Measurements from ENCODE around the gene PCSK6.
"Not testable (repeated sequence)": the region's sequence is repeated elsewhere in the genome, so short reads cannot be mapped to it uniquely, and the experiment has no call there.

Gene PCSK6

DNA sequence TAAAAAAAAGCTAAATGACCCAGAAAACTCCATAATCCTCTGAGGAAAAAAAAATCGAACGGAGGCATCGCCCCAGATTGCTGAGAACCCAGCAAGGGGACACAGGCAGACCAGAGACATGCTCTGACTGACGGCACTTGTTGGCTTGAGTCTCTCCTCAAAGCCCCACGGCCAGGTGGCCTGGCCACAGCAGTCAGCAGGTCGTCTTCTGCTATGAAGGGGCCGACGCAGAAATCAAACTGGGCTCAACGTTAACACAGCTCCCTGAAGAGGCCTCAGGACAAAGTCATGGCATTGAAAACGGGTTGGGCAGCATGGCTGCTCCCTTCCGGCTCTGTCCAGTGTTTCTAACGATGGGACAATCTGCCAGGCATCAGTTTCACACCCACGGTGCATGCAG, 17.5 kb downstream of the PCSK6 start:
- H3K27me3 ChIP-seq (ENCODE audit: control insufficient read depth, insufficient read depth, low read length) = no peaks in the 10 kb centered on the region
- H3K27ac ChIP-seq (ENCODE audit: low read length) = no peak overlapping the region
- H3K36me3 ChIP-seq (ENCODE audit: control insufficient read depth, insufficient read depth, low read length) = no peaks in the 10 kb centered on the region
- WGBS (ENCODE audit: insufficient coverage, insufficient read length) = no CpG with 5 or more reads among the region's 13 CpGs
- no peak for DNase-seq (ENCODE audit: low read depth, low spot score)
- H3K4me1 ChIP-seq (ENCODE audit: control insufficient read depth, insufficient read depth, low read length) = no peaks in the 10 kb centered on the region
- no peak overlapping the region for H3K4me3 ChIP-seq (ENCODE audit: low read length)
- H3K9me3 ChIP-seq (ENCODE audit: control insufficient read depth, insufficient read depth, low read length) = no peaks in the 10 kb centered on the region

DNA sequence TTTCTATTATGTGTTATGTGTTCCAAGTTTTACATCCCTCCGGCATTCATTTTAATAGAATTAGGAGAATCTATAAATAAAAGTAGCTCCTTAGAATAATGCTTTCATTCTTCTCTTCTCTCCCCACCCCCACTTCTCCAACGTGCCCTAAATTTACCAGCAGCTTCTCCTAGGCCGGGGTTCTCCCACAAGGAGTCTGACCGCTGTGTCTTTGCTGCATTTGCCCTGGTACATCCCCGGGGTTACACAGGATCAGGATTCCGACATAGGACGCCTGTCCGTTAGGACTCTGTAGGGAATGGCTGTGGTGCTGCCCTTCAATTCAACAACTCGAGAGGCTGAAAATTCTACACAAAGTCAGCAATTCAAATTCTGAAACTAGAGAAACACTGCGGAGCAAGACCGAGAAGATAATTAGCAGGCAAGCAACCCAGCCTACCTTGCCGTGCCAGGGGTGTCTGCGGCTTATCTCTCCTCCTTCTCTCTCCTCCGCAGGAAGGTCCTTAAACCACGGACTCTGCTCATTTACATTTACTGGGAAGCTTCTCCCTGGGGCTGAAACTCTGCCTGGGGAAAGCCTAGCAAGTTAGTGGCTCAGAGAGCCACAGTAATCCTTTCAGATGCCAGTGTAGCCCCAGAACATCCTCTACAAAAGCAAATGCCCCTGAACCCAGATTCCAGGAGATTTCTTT, 18.8 kb downstream of the PCSK6 start:
- Histone ChIP-seq H3K4me3 (ENCODE audit: low read length) (no peak overlapping the region), H3K27me3 (ENCODE audit: control insufficient read depth, insufficient read depth, low read length) (no peaks in the 10 kb centered on the region), H3K9me3 (ENCODE audit: control insufficient read depth, insufficient read depth, low read length) (no peaks in the 10 kb centered on the region), H3K27ac (ENCODE audit: low read length) (no peak overlapping the region), H3K4me1 (ENCODE audit: control insufficient read depth, insufficient read depth, low read length) (no peaks in the 10 kb centered on the region), H3K36me3 (ENCODE audit: control insufficient read depth, insufficient read depth, low read length) (no peaks in the 10 kb centered on the region)
- DNase-seq (ENCODE audit: low read depth, low spot score) = no peak
- WGBS (ENCODE audit: insufficient coverage, insufficient read length) = no CpG with 5 or more reads among the region's 15 CpGs

DNA sequence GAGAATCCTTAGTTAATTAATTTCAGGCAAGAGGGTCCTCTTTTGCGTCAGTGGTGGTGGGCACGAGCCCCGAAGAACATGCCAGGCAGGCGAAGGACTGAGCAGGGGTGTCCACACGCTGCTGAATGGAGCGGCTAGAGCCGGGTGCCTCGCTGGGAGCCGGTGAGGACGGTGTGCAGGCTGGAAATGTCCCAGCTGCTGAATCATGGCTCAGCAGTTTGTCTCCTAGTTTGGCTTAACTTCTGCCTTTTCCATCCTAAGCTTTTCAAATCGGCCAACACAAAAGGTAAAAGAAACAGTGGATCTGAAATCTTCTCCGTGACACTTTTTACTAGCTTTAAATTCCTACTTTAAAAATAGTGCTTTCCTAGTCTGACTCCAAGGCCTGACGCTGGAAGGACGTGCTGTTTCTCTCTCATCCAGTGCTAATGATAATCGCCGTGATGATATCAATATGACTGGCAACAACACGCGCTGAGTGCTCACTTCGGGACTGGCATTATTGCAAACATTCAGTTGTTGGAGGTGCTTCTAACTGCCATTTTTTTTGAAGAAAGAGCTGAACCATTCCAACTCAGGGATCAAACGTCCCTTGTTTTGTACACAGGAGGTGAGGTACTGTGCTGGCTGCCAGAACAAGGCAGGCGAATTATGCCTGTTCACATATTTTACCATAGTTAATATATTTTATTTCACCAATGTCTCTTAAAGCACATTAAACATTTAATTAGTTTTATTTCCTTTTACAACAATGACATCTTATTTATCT, 19.8 kb downstream of the PCSK6 start:
- Histone ChIP-seq H3K9me3 (ENCODE audit: control insufficient read depth, insufficient read depth, low read length) (no peaks in the 10 kb centered on the region), H3K27ac (ENCODE audit: low read length) (no peak overlapping the region), H3K4me1 (ENCODE audit: control insufficient read depth, insufficient read depth, low read length) (no peaks in the 10 kb centered on the region), H3K27me3 (ENCODE audit: control insufficient read depth, insufficient read depth, low read length) (no peaks in the 10 kb centered on the region), H3K36me3 (ENCODE audit: control insufficient read depth, insufficient read depth, low read length) (no peaks in the 10 kb centered on the region), H3K4me3 (ENCODE audit: low read length) (no peak overlapping the region)
- WGBS (ENCODE audit: insufficient coverage, insufficient read length) = no CpG with 5 or more reads among the region's 21 CpGs
- no peak for DNase-seq (ENCODE audit: low read depth, low spot score)

DNA sequence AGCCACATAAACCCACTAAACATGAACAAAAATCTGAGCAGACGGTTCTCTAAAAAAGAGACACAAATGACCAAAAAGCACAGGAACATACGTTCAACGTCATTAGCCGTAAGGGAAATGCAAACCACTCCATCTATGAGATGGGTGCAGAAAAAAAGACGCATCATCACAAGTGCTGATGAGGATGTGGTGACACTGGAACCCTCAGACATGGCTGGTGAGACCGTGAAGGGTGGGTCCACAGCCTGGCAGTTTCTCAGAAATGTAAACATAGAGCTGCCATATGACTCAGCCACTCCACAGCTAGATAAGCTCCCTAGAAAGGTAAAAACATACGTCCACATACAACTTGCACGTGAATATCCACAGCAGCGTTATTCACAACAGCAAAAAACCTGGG, 23.3 kb downstream of the PCSK6 start:
- Histone ChIP-seq H3K9me3 (ENCODE audit: control insufficient read depth, insufficient read depth, low read length) (no peaks in the 10 kb centered on the region), H3K4me1 (ENCODE audit: control insufficient read depth, insufficient read depth, low read length) (no peaks in the 10 kb centered on the region), H3K27ac (ENCODE audit: low read length) (no peak overlapping the region), H3K4me3 (ENCODE audit: low read length) (no peak overlapping the region), H3K36me3 (ENCODE audit: control insufficient read depth, insufficient read depth, low read length) (no peaks in the 10 kb centered on the region), H3K27me3 (ENCODE audit: control insufficient read depth, insufficient read depth, low read length) (no peaks in the 10 kb centered on the region)
- DNase-seq (ENCODE audit: low read depth, low spot score) = no peak
- no CpG with 5 or more reads among the region's 9 CpGs for WGBS (ENCODE audit: insufficient coverage, insufficient read length)

DNA sequence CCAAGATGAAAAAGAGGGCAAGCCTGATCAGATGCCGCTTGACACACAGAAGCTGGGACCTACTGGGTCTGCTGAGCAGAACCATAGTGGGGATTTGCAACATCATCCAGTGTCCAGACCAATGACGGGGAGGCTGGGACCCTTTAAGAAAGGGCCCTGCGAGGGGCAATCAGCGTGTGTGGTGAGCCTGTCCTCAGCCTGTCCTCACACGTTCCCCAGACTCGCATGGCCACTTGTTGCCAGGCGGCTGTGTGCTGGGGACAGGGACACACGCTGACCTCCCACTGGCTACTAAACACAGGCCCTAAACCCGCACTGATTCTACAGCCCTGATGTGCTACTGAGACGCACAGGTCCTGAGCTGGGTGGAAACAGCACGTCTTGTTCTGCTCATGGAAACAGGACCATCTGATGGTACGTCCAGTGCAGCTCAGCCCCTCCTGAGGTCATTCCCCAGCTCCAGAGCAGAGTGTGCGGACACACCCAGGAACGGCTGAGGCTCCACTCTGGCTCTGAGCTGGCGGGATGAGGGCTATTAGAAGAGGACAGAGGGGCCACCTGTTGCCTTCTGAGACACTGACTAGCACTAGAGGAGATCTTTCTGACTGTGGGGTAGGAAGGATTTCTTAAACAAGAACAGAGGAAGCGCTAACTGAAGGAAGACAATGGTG, 24.4 kb downstream of the PCSK6 start:
- Histone ChIP-seq H3K4me1 (ENCODE audit: control insufficient read depth, insufficient read depth, low read length) (no peaks in the 10 kb centered on the region), H3K27me3 (ENCODE audit: control insufficient read depth, insufficient read depth, low read length) (no peaks in the 10 kb centered on the region), H3K36me3 (ENCODE audit: control insufficient read depth, insufficient read depth, low read length) (no peaks in the 10 kb centered on the region), H3K27ac (ENCODE audit: low read length) (no peak overlapping the region), H3K9me3 (ENCODE audit: control insufficient read depth, insufficient read depth, low read length) (no peaks in the 10 kb centered on the region), H3K4me3 (ENCODE audit: low read length) (no peak overlapping the region)
- no CpG with 5 or more reads among the region's 16 CpGs for WGBS (ENCODE audit: insufficient coverage, insufficient read length)
- no peak for DNase-seq (ENCODE audit: low read depth, low spot score)

DNA sequence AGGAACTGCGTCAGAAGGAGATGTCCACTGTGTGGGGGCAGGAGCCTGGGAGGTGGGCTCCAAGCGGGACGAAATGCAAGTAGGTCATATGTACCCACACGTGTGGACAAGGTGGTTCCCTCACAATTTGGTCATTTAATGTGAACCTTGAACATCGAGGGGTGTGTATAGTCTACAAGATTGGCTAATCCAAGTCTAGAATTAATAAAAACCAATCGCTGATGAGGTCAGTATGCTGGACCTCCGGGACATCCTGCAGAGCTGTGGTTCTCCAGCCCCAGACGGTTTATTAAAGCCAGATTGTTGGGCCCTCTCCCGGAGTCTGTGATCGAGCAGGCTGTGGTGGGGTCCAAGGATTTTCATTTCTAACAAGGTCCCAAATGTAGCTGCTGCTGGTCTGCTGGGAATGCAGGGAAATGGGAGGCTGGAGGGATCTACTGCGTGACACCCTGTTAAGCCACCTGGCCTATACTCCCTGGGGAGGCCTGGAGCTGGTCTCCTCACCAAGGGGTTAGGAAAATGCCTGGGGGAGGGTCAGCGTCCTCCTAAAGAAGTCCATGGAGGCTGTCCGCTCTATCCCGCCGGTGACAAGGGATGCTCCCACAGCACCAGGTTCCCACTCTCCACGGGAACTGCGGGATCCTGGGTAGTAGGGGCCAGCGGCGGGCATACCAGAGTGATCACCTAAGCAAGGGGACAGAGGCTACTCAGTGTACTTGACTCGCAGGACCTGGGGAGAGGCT, 25.1 kb downstream of the PCSK6 start:
- Histone ChIP-seq H3K4me1 (ENCODE audit: control insufficient read depth, insufficient read depth, low read length) (no peaks in the 10 kb centered on the region), H3K36me3 (ENCODE audit: control insufficient read depth, insufficient read depth, low read length) (no peaks in the 10 kb centered on the region), H3K4me3 (ENCODE audit: low read length) (no peak overlapping the region), H3K27me3 (ENCODE audit: control insufficient read depth, insufficient read depth, low read length) (no peaks in the 10 kb centered on the region), H3K9me3 (ENCODE audit: control insufficient read depth, insufficient read depth, low read length) (no peaks in the 10 kb centered on the region), H3K27ac (ENCODE audit: low read length) (no peak overlapping the region)
- WGBS (ENCODE audit: insufficient coverage, insufficient read length) = no CpG with 5 or more reads among the region's 20 CpGs
- DNase-seq (ENCODE audit: low read depth, low spot score) = no peak

DNA sequence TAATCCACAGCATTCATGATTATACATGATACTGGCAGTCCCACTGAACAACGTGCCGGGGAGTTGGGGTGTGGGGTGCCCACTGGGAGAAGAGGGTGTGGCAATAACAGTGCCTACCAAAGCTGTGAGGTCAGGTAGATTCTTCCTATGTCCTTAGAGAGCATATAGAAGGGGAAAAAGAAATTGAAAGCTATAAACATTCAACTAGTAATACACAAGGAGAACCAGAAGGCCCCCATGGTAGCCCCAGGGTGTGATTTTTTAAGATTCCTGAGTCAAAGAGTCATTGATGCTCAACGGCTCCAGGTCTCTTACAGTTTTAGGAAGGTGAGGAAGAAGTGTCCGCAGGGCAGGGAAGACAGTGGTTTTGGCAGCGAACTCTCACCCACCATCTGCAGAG, 25.8 kb downstream of the PCSK6 start:
- H3K36me3 ChIP-seq (ENCODE audit: control insufficient read depth, insufficient read depth, low read length); H3K4me1 ChIP-seq (ENCODE audit: control insufficient read depth, insufficient read depth, low read length); DNase-seq (ENCODE audit: low read depth, low spot score); H3K27me3 ChIP-seq (ENCODE audit: control insufficient read depth, insufficient read depth, low read length); H3K27ac ChIP-seq (ENCODE audit: low read length); H3K9me3 ChIP-seq (ENCODE audit: control insufficient read depth, insufficient read depth, low read length); H3K4me3 ChIP-seq (ENCODE audit: low read length): not testable (repeated sequence)
- no CpG with 5 or more reads among the region's 5 CpGs for WGBS (ENCODE audit: insufficient coverage, insufficient read length)

DNA sequence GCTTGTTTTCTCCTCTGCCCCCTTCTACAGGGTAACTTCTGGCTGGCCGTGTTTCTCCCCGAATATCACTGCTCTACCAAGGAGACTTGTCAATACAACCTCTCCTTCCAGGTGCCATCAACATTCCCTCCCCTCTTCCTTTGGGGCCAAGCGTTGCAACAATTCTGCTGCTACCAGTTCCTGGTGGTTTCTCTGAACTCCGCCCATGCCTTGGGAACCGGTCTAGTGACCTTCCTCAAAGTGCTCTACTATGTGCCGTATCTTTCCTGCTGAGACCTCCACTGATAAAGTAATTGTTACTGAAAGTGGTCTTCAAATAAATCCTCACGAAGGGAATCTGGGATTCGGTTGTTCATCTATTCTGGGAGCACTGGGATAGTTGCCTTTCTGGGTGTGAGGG, 26.2 kb downstream of the PCSK6 start:
- Histone ChIP-seq H3K4me1 (ENCODE audit: control insufficient read depth, insufficient read depth, low read length) (no peaks in the 10 kb centered on the region), H3K36me3 (ENCODE audit: control insufficient read depth, insufficient read depth, low read length) (no peaks in the 10 kb centered on the region), H3K27me3 (ENCODE audit: control insufficient read depth, insufficient read depth, low read length) (no peaks in the 10 kb centered on the region), H3K4me3 (ENCODE audit: low read length) (no peak overlapping the region), H3K9me3 (ENCODE audit: control insufficient read depth, insufficient read depth, low read length) (no peaks in the 10 kb centered on the region), H3K27ac (ENCODE audit: low read length) (no peak overlapping the region)
- no CpG with 5 or more reads among the region's 8 CpGs for WGBS (ENCODE audit: insufficient coverage, insufficient read length)
- DNase-seq (ENCODE audit: low read depth, low spot score) = no peak

DNA sequence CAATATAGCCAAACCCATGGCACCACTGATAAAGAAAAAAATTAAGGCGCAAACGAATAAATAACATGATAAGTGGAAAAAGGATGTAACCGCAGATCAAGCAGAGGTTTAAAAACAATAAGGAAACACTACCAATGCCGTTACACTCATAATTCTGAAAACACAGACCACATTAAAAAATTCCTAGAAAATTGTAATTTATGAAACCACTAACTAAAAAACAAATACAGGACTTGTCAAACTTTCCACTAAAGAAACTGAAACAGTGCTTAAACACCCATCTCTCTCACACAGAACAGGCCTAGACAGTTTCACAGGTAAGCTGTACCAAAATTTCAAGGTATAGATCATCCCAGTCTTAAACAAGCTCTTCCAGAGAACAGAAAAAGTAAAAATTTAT, 28.4 kb downstream of the PCSK6 start:
- H3K9me3 ChIP-seq (ENCODE audit: control insufficient read depth, insufficient read depth, low read length) = no peaks in the 10 kb centered on the region
- no CpG with 5 or more reads among the region's 4 CpGs for WGBS (ENCODE audit: insufficient coverage, insufficient read length)
- no peaks in the 10 kb centered on the region for H3K27me3 ChIP-seq (ENCODE audit: control insufficient read depth, insufficient read depth, low read length)
- no peak overlapping the region for H3K27ac ChIP-seq (ENCODE audit: low read length)
- H3K4me1 ChIP-seq (ENCODE audit: control insufficient read depth, insufficient read depth, low read length) = no peaks in the 10 kb centered on the region
- H3K4me3 ChIP-seq (ENCODE audit: low read length) = no peak overlapping the region
- no peak for DNase-seq (ENCODE audit: low read depth, low spot score)
- no peaks in the 10 kb centered on the region for H3K36me3 ChIP-seq (ENCODE audit: control insufficient read depth, insufficient read depth, low read length)

DNA sequence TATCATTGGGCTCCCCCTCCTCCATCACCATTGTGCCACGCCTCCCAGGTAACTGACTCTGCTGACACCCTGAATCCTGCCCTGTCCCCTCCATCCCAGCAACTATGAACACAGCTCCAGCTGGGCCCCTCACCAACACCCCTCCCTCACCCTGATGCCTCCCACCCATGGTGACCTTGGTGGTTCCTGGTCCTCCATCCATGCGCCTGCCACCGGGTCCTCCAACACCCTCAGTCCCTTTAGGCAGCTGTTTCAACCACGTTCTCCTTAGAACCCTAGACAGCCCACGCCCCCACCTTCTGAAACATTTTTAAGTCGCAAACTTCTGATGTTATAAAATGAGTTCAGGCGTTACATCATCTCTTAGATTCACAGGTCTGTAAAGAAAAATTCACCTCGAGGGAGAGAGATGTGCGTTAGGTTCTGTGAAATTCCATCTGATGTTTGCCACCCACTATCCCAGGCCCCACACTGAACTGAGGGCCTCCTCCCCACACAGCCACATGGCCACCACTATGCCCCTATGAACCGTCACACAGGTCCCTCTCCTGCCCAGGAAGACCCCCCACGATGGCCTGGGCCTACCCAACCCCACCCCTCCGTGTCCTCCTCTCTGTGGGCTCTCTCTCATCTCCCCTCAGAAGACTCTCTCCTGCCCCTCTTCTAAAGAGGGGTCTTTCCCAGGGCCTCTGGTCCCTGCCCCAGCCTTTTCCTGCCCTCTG, 29.8 kb downstream of the PCSK6 start:
- H3K4me3 ChIP-seq (ENCODE audit: low read length) = no peak overlapping the region
- WGBS (ENCODE audit: insufficient coverage, insufficient read length) = no CpG with 5 or more reads among the region's 12 CpGs
- H3K27me3 ChIP-seq (ENCODE audit: control insufficient read depth, insufficient read depth, low read length) = no peaks in the 10 kb centered on the region

More for the DNA sequence above, 29.8 kb downstream of the PCSK6 start:
- no peak for DNase-seq (ENCODE audit: low read depth, low spot score)
- no peaks in the 10 kb centered on the region for H3K36me3 ChIP-seq (ENCODE audit: control insufficient read depth, insufficient read depth, low read length)
- H3K27ac ChIP-seq (ENCODE audit: low read length) = no peak overlapping the region
- H3K4me1 ChIP-seq (ENCODE audit: control insufficient read depth, insufficient read depth, low read length) = no peaks in the 10 kb centered on the region
- no peaks in the 10 kb centered on the region for H3K9me3 ChIP-seq (ENCODE audit: control insufficient read depth, insufficient read depth, low read length)

All from iPS DF 6.9 (cell line).